Measurements from ENCODE around the gene CDC37L1.

The CDC37L1 gene

DNA sequence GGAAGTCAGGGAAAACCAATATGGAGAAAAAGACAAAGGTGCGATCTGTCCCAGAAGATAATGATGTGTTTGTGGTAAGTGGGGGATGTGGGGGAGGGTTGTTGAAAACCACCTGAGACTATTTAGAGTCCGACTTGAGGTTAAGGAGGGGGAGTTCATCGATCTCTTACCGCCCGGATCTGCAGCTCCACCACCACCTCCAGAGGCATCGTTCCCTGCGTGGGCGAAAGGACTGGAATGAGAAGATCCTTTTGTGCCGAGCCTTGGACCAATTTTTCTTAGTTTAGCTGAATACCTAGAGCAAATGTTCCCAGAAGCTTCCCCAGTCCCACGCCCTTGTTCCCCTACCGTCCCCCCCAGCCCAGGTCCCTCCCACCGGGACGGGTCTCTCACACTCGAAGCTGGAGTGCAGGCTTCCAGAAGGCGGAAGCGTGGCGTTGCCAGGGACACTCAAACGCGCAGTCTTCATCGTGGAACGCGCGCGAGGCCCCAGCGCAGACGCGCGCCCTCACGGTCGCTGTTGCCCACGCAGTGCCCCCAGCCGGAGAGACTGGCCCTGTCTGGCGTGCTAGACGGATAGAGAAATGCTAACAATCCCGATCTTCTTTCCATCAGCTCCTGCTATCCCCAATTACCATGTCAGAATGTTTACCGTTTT is 13.2 kb upstream of the CDC37L1 start, which contains the start of gene SPATA6L:
Gene SPATA6L (minus strand): TSS at position 439 of the 658 bp plus-strand sequence. CDS start 230 bp downstream, at position 209.
- peak within 1 kb of the TSS; percentile 60 for H3K4me3 ChIP-seq (ENCODE audit: low read depth, low read length)
- ChIA-PET POLR2A (interaction anchor here (1.3 to 1.4 kb wide), 2 partner anchors 9 to 13 kb away, joined by 4 to 6 read pairs; partner anchors contain the start of gene CDC37L1), CTCF (interaction anchor here (0.9 to 2.8 kb wide), 5 partner anchors 10 to 287 kb away, joined by 4 to 10 read pairs (median 5); partner anchors contain the start of gene AK3)
- no peak for DNase-seq (ENCODE audit: low read depth, low spot score)
- TF ChIP-seq, protein P1, sequence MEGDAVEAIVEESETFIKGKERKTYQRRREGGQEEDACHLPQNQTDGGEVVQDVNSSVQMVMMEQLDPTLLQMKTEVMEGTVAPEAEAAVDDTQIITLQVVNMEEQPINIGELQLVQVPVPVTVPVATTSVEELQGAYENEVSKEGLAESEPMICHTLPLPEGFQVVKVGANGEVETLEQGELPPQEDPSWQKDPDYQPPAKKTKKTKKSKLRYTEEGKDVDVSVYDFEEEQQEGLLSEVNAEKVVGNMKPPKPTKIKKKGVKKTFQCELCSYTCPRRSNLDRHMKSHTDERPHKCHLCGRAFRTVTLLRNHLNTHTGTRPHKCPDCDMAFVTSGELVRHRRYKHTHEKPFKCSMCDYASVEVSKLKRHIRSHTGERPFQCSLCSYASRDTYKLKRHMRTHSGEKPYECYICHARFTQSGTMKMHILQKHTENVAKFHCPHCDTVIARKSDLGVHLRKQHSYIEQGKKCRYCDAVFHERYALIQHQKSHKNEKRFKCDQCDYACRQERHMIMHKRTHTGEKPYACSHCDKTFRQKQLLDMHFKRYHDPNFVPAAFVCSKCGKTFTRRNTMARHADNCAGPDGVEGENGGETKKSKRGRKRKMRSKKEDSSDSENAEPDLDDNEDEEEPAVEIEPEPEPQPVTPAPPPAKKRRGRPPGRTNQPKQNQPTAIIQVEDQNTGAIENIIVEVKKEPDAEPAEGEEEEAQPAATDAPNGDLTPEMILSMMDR (IDR thresholded peaks at IDR 0.05; ENCODE audit: insufficient read depth, low read length, missing control alignments): peak; percentile 28

DNA sequence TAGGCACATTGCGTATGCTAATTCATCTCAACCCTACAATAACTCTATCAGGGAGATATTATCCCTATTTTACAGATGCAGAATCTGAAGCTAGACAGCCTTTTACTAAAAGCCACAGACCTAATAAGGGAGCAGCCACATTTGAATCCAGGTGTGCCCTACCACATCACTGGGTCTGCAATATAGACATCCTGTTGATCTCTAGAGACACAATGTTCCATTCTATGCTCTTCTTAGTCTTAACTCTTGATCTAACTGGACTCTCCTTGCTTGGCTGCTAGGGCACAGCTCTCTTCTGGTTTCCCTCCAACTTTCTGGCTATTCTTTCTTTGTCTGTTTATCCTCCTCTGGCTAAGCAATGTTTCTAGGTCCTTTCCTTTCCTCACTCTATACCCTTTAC is 11.7 kb upstream of the CDC37L1 start:
- TF ChIP-seq, protein P1 (IDR thresholded peaks at IDR 0.05; ENCODE audit: insufficient read depth, low read length, missing control alignments): no peak
- CTCF ChIA-PET: no interaction called here
- H3K4me3 ChIP-seq (ENCODE audit: low read depth, low read length): no peak overlapping the region
- POLR2A ChIA-PET: no interaction called here
- no peak for DNase-seq (ENCODE audit: low read depth, low spot score)

DNA sequence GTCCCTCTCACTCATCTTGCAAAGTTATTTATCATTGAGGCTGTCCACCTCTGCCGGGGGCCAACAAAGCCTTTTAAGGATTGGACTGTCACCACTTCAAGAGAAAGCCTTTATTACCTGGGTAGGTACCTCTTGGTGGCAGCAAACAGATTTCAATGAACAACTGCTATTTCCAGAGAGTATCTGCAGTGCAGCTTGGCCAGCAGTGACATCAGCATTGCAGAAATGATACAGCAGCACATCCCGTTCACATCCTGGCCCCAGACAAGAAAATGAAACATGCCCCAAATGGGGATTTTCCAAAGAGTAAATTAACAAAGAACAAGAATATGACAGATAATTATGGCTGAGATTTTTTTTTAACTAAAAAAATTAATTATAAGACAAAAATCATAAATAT is 10.8 kb upstream of the CDC37L1 start:
- POLR2A ChIA-PET: no interaction called here
- CTCF ChIA-PET: no interaction called here
- TF ChIP-seq, protein P1 (IDR thresholded peaks at IDR 0.05; ENCODE audit: insufficient read depth, low read length, missing control alignments): no peak
- no peak for DNase-seq (ENCODE audit: low read depth, low spot score)
- H3K4me3 ChIP-seq (ENCODE audit: low read depth, low read length): no peak overlapping the region

DNA sequence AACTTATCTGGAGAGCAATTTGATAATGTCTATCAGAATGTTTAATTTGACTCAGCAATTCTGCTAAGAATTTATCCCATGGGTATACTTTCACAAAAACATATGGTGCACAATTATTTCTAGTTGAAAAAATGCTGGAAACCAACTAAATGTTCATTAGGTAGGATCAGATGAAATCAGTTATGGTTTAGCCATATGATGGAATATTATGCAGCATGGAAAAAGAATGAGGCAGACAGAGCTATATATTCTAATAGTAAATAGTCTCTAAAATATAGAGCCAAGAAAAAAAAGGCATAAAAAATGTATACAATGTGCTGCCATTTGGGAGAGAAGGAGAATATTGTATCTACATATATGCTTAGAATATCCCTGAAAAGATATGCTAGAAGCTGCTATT is 9.5 kb upstream of the CDC37L1 start:
- no peak overlapping the region for H3K4me3 ChIP-seq (ENCODE audit: low read depth, low read length)
- ChIA-PET POLR2A (no interaction called here), CTCF (no interaction called here)
- TF ChIP-seq, protein P1 (IDR thresholded peaks at IDR 0.05; ENCODE audit: insufficient read depth, low read length, missing control alignments): no peak
- DNase-seq (ENCODE audit: low read depth, low spot score): no peak

DNA sequence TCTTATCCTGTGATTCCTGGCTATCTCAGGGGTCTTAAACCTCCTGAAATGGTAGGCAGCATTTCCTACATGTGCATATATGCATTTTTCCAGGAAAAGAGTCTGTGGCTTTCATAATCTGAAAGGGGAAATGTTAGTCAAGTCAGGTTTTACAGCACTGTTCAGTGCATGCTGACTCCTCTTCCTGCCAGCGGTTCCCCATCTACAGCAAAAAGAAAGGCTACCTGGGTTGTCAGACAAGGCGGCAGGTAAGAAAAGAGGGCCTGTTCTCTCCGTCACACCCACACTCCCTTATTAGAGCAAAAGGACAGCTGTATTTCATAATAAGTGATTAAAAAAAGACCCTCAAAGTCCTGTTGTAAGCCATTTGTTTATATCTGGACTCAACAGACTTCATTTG is 8.8 kb upstream of the CDC37L1 start:
- no peak overlapping the region for H3K4me3 ChIP-seq (ENCODE audit: low read depth, low read length)
- DNase-seq (ENCODE audit: low read depth, low spot score): no peak
- CTCF ChIA-PET: no interaction called here
- TF ChIP-seq, protein P1 (IDR thresholded peaks at IDR 0.05; ENCODE audit: insufficient read depth, low read length, missing control alignments): no peak
- POLR2A ChIA-PET: no interaction called here

DNA sequence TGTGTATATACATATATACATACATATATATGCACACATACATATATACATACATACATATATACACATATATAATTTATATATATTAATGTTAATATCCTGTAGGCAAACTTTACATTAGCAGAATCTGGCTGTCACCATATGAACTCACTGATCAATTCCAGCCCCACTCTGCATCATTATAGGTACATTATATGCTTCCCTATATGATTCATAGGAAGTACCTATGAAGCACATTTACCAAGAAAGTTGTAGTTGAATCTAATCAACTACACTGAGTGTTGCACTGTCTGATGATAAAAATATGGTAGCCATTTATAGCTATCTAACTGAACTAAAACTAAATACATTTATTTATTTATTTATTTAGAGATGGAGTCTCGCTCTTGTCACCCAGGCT is 7.6 kb upstream of the CDC37L1 start:
- ChIA-PET CTCF (interaction anchor here (1.8 kb wide), 1 partner anchor 10 kb away, joined by 6 read pairs; the partner anchor contains the start of gene PLPP6), POLR2A (no interaction called here)
- TF ChIP-seq, protein P1 (IDR thresholded peaks at IDR 0.05; ENCODE audit: insufficient read depth, low read length, missing control alignments): no peak
- no peak for DNase-seq (ENCODE audit: low read depth, low spot score)
- no peak overlapping the region for H3K4me3 ChIP-seq (ENCODE audit: low read depth, low read length)

All from AG04449 (cell line).